ENCODE measurements around the gene NOTCH2. TPM values are rescaled to one million over a fixed set of nuclear protein-coding genes. Genes with fewer than 3 reads are reported as not detected.

The NOTCH2 gene
- total and polyA plus RNA-seq, 10 of the 15 experiments (the other 5 are each of a cell fraction or from before 2014, with no cell fraction given) = 0.02 to 2.0 (median 0.62) TPM; not detected in 1

- in situ Hi-C loops (cut with MboI) (no loop called here), intact Hi-C loops (cut with micrococcal nuclease; ENCODE audit: unreplicated experiment) (no loop called here)
- Histone ChIP-seq H3K9ac (ENCODE audit: control insufficient read depth, insufficient read depth, low read length) (no peak overlapping the region), H3K4me1 (ENCODE audit: control insufficient read depth, insufficient read depth, low read length) (no peaks in the 10 kb centered on the region; the same call in 1 of the 2 replicates), H3K79me2 (ENCODE audit: control insufficient read depth, insufficient read depth, low read length) (no peaks in the 10 kb centered on the region), H3K27ac (ENCODE audit: control insufficient read depth, insufficient read depth) (no peak overlapping the region), H3K27me3 (replicated peaks in 1 of 2; ENCODE audit: control insufficient read depth in 2 of 2, insufficient read depth in 2 of 2, low read length in 1 of 2) (no peaks in the 10 kb centered on the region), H4K20me1 (ENCODE audit: control insufficient read depth, insufficient read depth) (no peaks in the 10 kb centered on the region), H3K36me3 (ENCODE audit: control insufficient read depth in 2 of 2, insufficient read depth in 2 of 2, low read length in 1 of 2) (no peaks in the 10 kb centered on the region), H3K9me3 (replicated peaks; ENCODE audit: control insufficient read depth, insufficient read depth, low read length) (no peaks in the 10 kb centered on the region), H3K4me2 (ENCODE audit: control insufficient read depth, insufficient read depth) (no peak overlapping the region), H2AFZ (ENCODE audit: control insufficient read depth, low read depth, low read length) (no peak overlapping the region), H3K4me3 (no peak overlapping the region)
- TF ChIP-seq SREBF1 (IDR thresholded peaks at IDR 0.05; ENCODE audit: low read length) (no peak), ZNF592 (IDR thresholded peaks at IDR 0.05) (no peak), FOS (IDR thresholded peaks at IDR 0.05; ENCODE audit: borderline replicate concordance, extremely low read depth, insufficient read length) (no peak), IKZF1 (conservative IDR thresholded peaks at IDR 0.05) (no peak), CBX5 (IDR thresholded peaks at IDR 0.05; ENCODE audit: low read depth) (no peak), RCOR1 (conservative IDR thresholded peaks at IDR 0.05; ENCODE audit: low read depth, low read length) (no peak), CBFB (IDR thresholded peaks at IDR 0.05; ENCODE audit: low read depth) (no peak), ZNF24 (IDR thresholded peaks at IDR 0.05) (no peak)
- TF ChIP-seq, protein P1, sequence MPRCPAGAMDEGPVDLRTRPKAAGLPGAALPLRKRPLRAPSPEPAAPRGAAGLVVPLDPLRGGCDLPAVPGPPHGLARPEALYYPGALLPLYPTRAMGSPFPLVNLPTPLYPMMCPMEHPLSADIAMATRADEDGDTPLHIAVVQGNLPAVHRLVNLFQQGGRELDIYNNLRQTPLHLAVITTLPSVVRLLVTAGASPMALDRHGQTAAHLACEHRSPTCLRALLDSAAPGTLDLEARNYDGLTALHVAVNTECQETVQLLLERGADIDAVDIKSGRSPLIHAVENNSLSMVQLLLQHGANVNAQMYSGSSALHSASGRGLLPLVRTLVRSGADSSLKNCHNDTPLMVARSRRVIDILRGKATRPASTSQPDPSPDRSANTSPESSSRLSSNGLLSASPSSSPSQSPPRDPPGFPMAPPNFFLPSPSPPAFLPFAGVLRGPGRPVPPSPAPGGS (IDR thresholded peaks at IDR 0.05; ENCODE audit: borderline replicate concordance, insufficient read depth, low read depth, low read length, poor library complexity, severe bottlenecking) = no peak
- ChIA-PET POLR2A (no interaction called here), SMC1A (ENCODE audit: uncharacterized antibody, unreplicated experiment) (interaction anchor here (0.8 to 1.7 kb wide), 2 partner anchors 9 to 76 kb away, joined by 3 read pairs; no protein-coding TSS in a partner anchor), CTCF (interaction anchor here (0.8 kb wide), 1 partner anchor 9 kb away, joined by 3 read pairs; no protein-coding TSS in a partner anchor), RAD21 (ENCODE audit: unreplicated experiment) (no interaction called here)
- ATAC-seq (no peak), DNase-seq (ENCODE audit: low read depth, low spot score) (no peak), FAIRE-seq (no peak)
- WGBS (ENCODE audit: insufficient coverage, insufficient replicate concordance, low lambda C conversion rate, missing lambda C conversion rate) = 39% methylated on average over 7 of the region's 7 CpGs
- no TSS peak for BruUV-seq (replicated peaks)
Measured at GRCh38 chr1:119959268-119960220, 109.9 kb downstream of the NOTCH2 start.

Data from GM12878 (cell line).